GM19099 (cell line): ENCODE results near the gene HPCAL1.

ENCODE experiments used
- POLR2A ChIP-seq: IDR thresholded peaks from 3 replicates; pipeline ENCODE4 v1.6.1; 2011; ENCODE audit warnings: low read depth; ENCODE audit not compliant: insufficient read length; ENCODE audit errors: extremely low read depth

Gene HPCAL1

GRCh38 chr2:10381997-10382353 is 79.3 kb downstream of the HPCAL1 start:
- TF ChIP-seq POLR2A, result no peak

- TF ChIP-seq POLR2A, result no peak
Measured at GRCh38 chr2:10382354-10383061, 79.8 kb downstream of the HPCAL1 start.

- no peak for TF ChIP-seq POLR2A
Measured at GRCh38 chr2:10383960-10384734, 81.4 kb downstream of the HPCAL1 start.

- TF ChIP-seq POLR2A, result no peak
Measured at GRCh38 chr2:10385501-10385900, 82.8 kb downstream of the HPCAL1 start.

GRCh38 chr2:10385933-10386773 is 83.4 kb downstream of the HPCAL1 start:
- TF ChIP-seq POLR2A, result no peak

GRCh38 chr2:10387033-10387432 is 84.3 kb downstream of the HPCAL1 start:
- no peak for TF ChIP-seq POLR2A

- no peak for TF ChIP-seq POLR2A
Measured at GRCh38 chr2:10388954-10389560, 86.4 kb downstream of the HPCAL1 start.

GRCh38 chr2:10389573-10389972 is 86.9 kb downstream of the HPCAL1 start:
- TF ChIP-seq POLR2A, result no peak

GRCh38 chr2:10390369-10390801 is 87.7 kb downstream of the HPCAL1 start:
- no peak for TF ChIP-seq POLR2A

- TF ChIP-seq POLR2A, result no peak
Measured at GRCh38 chr2:10392100-10392499, 89.4 kb downstream of the HPCAL1 start.

- no peak for TF ChIP-seq POLR2A
Measured at GRCh38 chr2:10392548-10392947, 89.8 kb downstream of the HPCAL1 start.

GRCh38 chr2:10392951-10393639 is 90.4 kb downstream of the HPCAL1 start:
- no peak for TF ChIP-seq POLR2A

GRCh38 chr2:10393640-10393982 is 90.9 kb downstream of the HPCAL1 start:
- TF ChIP-seq POLR2A, result no peak

- no peak for TF ChIP-seq POLR2A
Measured at GRCh38 chr2:10395893-10396292, 93.2 kb downstream of the HPCAL1 start.
